ENCODE data around the gene TFDP1.

TFDP1 gene

GRCh38 chr13:113601166-113602070 is 16.9 kb downstream of the TFDP1 start:
- no peak for DNase-seq

DNA sequence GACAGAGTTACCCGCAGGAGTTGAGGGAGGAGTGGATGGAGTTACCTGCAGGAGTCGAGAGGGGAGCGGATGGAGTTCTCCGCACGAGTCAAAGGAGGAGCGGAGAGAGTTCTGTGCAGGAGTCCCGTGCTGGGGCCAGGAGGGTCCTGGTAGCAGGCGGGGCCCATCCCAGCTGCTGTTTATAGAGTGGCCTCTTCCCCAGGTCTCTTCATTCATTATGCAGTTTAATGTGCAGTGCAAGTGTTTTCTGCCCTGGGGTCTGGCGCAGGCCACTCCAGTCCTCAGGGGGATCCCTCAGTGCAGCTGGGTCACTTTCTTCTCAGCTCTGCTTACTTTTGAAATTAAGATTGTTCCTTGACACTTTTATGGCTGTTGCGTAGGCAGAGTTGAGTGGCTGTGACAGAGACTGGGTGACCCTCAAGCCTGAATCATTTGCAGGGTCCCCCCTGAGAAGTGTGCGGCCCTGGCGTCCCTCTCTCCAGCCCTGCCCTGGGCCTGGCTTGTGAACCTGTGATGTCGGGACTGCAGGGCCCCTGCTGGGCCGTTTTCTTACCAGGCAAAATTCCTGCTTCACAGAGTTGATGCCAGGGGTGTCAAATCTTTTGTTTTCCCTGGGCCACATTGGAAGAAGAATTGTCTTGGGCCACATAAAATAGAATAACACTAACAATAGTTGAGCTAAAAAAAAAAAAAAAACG is 17.9 kb downstream of the TFDP1 start:
- DNase-seq = no peak

DNA sequence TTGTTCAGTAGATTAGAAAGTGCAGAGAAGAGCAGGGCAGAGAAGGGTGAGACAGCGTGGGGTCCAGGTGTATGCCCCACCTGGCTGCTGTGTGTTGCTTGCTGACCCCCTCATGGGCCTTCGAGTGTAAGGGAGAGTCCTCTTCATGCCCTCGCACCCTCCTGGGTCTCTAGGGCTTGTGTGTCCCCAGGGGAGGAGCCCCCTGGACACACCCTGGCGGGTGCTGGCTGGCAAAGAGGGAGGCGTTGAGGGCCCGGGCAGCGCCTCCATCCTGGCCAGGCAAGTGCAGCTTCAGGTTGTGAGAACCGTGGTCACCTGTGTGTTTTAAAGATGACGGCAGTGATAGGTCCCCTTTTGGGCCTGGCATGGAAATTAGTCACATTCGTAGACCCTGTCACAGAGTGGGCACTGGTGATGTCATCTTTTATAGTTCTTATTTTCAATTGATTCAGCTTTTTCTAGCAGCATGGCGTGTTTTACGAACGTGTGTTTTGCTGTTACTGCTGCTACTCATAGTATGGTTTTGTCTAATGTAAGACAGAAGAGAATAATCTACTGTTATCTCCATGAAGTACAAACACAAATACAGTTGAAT is 18.7 kb downstream of the TFDP1 start:
- DNase-seq = no peak

DNA sequence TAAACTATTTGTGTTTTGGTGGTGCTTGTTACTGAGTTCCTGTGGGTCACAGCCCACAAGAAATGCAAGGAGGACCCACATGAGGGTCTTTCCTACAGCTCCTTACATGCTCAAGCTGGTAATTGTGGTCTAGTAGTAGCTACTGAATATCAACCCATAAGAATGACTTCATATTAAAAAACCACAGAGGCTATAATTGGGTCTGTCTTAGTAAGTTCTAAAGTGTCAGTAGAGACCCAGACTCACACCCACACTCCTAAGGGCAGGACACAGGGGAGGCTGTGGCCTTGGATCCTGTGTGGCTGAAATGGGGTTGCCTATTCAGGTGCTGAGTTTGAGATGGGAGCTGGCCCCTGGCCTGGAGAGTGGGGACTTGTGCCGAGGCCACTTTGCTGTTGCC is 19.6 kb downstream of the TFDP1 start:
- DNase-seq = no peak

GRCh38 chr13:113605461-113605860 is 20.9 kb downstream of the TFDP1 start:
- DNase-seq = no peak

DNA sequence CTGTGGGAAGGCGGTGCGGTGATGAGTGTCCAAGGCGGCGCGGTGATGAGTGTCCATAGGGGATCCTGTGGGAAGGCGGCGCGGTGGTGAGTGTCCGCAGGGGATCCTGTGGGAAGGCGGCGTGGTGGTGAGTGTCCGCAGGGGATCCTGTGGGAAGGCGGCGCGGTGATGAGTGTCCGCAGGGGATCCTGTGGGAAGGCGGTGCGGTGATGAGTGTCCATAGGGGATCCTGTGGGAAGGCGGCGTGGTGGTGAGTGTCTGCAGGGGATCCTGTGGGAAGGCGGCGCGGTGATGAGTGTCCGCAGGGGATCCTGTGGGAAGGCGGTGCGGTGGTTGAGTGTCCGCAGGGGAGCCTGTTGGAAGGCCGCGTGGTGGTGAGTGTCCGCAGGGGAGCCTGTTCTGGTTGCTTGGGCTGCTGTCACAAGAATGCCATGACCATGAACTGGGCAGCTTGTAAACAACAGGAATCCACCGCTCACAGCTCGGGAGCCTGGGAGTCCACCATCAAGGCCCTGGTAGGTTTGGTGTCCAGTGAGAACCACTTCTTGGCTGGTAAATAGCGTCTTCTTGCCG is 21.4 kb downstream of the TFDP1 start:
- DNase-seq = no peak

GRCh38 chr13:113607056-113607888 is 22.7 kb downstream of the TFDP1 start:
- DNase-seq = no peak

- no peak for DNase-seq
These were observed 23.5 kb downstream of the TFDP1 start for GRCh38 chr13:113607889-113608635.

DNA sequence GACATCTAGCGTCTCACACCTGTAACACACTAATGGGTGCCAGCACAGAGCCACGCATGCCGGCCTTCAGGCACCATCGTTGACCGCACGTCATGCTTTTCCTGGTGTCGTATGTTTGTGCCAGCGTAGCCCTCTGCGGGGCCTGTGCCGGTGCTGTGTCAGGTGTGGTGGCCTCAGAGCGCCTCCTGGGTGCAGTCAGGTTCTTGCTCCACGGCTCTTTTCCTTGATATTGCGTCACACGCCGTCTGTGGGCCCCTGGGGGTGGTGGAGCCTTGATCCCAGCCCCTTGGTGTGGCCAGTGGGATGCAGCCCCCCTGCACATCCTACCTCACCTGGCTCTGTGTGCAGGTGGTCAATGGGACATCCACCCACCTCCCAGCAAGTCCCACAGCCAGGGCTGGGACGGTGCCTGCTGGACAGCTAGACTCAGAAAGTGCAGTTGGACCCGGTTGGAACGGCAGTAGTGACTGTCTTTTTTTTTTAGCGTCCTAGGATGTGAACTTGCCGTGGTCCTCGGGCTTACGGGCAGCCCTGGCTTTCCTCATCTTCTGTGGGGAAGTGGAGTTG is 24.5 kb downstream of the TFDP1 start:
- DNase-seq = no peak

- DNase-seq = no peak
These were observed 25.1 kb downstream of the TFDP1 start for GRCh38 chr13:113609616-113610015.

DNA sequence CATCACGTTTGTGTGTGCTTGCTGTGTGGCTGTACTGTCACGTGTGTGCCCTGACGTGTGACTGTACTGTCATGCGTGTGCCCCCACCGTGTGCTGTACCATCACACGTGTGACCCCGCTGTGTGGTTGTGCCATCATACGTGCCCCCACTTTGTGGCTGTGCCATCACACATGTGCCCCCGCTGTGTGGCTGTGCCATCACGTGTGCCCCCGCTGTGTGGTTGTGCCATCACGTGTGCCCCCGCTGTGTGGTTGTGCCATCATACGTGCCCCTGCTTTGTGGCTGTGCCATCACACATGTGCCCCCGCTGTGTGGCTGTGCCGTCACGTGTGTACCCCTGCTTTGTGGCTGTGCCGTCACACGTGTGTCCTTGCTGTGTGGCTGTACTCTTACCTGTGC is 25.7 kb downstream of the TFDP1 start:
- no peak for DNase-seq

GRCh38 chr13:113611996-113612395 is 27.4 kb downstream of the TFDP1 start:
- DNase-seq = no peak

GRCh38 chr13:113612607-113613006 is 28.1 kb downstream of the TFDP1 start:
- no peak for DNase-seq

GRCh38 chr13:113613789-113614379 is 29.3 kb downstream of the TFDP1 start:
- DNase-seq = no peak

- peak; percentile 55 to 60 for DNase-seq
These were observed 31.8 kb downstream of the TFDP1 start for GRCh38 chr13:113616281-113616906.

DNA sequence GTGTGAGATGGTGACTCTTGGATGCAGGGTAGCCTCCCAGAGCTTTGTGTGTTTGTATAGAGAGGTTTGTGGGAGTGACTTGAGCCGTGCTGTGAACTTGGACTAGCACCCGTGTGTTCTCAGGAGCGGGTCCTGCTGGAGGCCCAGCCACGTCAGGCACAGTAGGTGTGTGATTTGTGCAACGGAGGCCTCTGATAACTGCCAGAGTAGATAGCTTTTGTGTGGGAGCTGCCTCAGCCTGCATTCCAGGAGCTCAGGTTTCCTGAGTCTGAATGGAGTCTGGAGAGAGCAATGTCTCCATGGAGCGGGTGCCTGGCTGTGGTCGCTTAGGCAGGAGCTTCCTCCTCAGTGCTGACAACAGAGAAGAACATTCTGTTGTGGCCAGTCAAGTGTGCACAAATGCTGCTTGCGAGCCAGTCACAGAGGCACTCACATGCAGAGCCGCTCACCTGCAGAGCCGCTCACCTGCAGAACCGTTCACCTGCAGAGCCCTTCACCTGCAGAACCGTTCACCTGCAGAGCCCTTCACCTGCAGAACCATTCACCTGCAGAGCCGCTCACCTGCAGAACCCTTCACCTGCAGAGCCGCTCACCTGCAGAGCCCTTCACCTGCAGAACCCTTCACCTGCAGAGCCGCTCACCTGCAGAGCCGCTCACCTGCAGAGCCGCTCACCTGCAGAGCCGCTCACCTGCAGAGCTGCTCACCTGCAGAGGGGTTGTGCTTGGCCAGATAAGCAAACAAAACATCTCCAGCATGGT is 32.6 kb downstream of the TFDP1 start:
- DNase-seq = peak; percentile 38 to 42

DNA sequence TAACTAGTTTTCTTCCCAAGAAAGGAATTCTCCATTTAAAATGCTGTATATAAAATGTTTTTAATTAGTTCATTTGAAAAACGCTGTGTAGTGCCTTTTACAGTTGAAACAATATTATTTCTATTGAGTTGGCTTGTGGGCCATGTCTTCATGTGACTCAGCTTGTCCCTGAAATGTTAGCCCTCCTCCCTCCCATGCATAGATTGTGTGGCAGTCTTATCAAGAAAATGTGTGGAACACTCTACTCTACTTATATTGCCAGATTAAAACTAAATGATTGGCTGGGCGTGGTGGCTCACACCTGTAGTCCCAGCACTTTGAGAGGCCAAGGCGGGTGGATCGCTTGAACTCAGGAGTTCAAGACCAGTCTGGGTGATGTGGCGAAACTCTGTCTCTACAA is 33.4 kb downstream of the TFDP1 start:
- DNase-seq = no peak

DNA sequence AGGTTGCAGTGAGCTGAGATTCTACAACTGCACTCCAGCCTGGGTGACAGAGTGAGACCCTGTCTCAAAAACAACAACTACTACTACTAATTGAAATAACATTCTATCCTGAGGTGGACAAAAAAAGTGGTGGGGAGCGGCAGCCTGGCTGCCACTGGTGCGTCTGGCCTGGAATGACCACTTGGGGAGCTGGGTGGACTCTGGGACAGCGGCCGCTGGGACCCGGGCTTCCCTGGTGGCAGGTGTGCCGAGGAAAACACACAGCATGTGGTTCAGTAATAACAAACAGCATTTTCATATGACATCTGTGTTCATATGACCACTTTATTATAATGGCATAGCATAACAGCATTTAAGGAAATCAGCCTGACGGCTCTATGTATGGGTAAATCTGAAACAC is 33.9 kb downstream of the TFDP1 start:
- no peak for DNase-seq

- no peak for DNase-seq
These were observed 35.7 kb downstream of the TFDP1 start for GRCh38 chr13:113620036-113620796.
